SK-N-SH (cell line): ENCODE results near the gene TROAP.

Experiments
- MEF2A ChIP-seq: IDR thresholded peaks from 2 replicates; pipeline ENCODE4 v1.4.0; 2012; ENCODE audit warnings: low read depth, borderline replicate concordance
- PBX3 ChIP-seq: IDR thresholded peaks from 2 replicates; pipeline ENCODE4; 2012
- YY1 ChIP-seq: IDR thresholded peaks from 2 replicates; pipeline ENCODE4 v1.4.0; 2012; ENCODE audit warnings: low read depth, mild to moderate bottlenecking
- TF ChIP-seq, protein P1 (sequence below): fragments of 200-600 bp; sonication (generic); IDR thresholded peaks from 2 replicates; pipeline ENCODE4 v1.6.1; 2017; ENCODE audit warnings: antibody characterized with exemption, mild to moderate bottlenecking, moderate library complexity

DNA sequence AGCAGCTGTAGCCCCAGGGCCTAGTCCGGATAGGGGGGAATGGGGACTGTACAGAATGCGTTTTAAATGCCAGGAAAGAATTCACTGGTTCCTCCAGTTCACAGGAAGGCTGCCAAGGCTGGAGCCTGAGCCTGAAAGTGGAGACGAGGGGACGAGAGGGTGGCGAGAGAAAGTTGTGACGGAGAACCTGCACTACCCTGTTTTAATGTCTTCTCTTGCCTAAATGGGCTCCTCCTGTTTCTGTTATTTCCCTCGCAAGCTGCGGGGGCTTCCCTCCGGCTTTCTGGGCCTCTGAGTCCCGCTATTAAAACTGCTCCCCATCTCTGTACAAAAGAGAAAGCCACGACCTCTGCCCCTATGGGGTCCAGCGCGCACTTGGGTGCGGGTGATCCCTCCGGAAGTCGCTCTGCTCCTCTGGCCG lies 9.4 kb downstream of the TROAP start:
- TF ChIP-seq, protein P1, sequence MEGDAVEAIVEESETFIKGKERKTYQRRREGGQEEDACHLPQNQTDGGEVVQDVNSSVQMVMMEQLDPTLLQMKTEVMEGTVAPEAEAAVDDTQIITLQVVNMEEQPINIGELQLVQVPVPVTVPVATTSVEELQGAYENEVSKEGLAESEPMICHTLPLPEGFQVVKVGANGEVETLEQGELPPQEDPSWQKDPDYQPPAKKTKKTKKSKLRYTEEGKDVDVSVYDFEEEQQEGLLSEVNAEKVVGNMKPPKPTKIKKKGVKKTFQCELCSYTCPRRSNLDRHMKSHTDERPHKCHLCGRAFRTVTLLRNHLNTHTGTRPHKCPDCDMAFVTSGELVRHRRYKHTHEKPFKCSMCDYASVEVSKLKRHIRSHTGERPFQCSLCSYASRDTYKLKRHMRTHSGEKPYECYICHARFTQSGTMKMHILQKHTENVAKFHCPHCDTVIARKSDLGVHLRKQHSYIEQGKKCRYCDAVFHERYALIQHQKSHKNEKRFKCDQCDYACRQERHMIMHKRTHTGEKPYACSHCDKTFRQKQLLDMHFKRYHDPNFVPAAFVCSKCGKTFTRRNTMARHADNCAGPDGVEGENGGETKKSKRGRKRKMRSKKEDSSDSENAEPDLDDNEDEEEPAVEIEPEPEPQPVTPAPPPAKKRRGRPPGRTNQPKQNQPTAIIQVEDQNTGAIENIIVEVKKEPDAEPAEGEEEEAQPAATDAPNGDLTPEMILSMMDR: no peak
- TF ChIP-seq PBX3: no peak
- TF ChIP-seq YY1: no peak
- TF ChIP-seq MEF2A: no peak
